HG03575 (cell line): Measurements from ENCODE around the gene LEPROT.
"Not testable (repeated sequence)": the region's sequence is repeated elsewhere in the genome, so short reads cannot be mapped to it uniquely, and the experiment has no call there.

Experiments used
- ATAC-seq: cut with Tn5 transposase; IDR thresholded peaks from one replicate; pipeline ENCODE4 v1.9.1; 2021; ENCODE audit not compliant: unreplicated experiment, insufficient number of reproducible peaks, low FRiP score; ENCODE audit errors: extremely low read depth

The LEPROT gene

DNA sequence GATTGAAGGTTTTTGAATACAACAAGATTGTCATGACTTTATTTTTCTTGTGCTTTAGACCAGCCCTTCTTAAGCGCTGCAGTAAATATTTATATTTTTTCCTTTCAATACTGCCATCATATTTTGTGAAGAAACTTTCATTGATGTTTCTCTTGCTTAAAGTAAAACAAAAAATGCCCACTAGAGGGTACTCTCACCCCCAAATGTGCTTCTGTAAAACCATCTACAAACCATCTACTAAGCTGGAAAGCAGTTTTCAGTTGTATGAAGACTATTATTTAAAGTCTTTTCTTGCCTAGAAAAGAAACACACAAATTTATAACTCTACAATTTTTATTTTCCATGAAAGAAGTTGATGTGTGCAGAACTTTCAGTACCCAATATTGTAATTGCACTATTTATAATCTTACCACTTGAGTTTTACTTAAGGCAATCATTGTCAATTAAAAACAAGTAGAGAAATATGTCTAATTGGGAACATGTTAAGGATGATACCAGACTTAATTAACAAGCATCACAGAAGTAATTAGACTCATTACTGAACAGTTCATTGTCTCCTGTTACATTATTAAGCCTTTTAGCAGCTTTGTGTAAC is 10.7 kb downstream of the LEPROT start:
- ATAC-seq: no peak

- no peak for ATAC-seq
These were observed 12.4 kb downstream of the LEPROT start for GRCh38 chr1:65432918-65433317.

DNA sequence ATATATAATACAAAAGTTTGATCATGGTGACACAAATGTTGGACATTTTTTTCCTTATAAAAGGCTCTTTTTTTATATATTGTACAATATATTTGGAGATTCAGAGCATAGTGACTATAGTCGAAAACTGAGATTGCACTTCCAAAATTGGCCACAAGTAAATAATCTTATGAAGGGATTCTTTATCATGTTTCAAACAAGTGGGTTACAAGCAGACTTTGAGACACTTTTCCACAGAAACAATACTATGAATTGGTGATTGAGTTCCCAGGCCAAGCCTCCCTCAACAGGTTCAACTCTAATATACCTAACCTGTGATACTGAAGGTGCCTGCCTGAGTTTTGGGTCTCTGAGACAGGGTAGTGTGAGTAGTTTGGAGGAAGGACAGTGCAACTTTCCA is 13.8 kb downstream of the LEPROT start:
- ATAC-seq: no peak

DNA sequence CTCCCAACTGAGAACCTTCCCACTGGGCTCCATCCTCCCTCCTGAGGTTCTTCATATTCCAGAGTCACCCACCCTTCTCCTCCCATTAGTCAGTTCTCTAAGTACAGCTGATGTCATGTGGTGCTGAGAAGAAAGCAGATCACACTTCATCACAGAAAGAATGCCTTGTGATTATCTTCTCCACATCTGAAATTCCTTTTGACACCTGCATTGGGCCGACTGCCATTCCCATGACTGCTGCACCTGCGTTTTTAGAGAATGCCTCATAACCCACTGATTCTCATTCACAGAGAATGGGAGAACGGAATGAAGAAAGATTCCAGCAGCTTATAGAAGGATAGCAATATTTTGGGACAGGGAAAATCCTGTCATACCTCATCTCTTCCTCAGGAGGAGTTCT is 14.3 kb downstream of the LEPROT start:
- ATAC-seq: no peak

- ATAC-seq: no peak
These were observed 15.5 kb downstream of the LEPROT start for GRCh38 chr1:65435987-65436386.

DNA sequence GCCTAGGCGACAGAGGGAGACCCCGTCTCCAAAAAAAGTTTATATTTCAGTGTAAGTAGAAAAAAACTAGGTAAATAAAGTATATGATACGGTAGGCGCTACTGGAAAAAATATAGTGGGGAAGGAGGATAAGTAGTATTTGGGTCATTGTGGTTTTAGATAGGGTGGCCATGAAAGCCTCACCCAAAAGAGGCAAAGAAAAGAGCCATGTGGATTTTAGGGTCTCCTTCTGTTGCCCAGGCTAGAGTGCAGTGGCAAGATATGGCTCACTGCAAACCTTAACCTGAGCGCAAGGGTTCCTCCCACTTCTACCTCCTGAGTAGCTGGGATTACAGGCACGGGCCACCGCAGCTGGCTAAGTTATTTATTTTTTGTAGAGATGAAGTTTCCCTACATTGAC is 17.1 kb downstream of the LEPROT start:
- ATAC-seq: no peak

DNA sequence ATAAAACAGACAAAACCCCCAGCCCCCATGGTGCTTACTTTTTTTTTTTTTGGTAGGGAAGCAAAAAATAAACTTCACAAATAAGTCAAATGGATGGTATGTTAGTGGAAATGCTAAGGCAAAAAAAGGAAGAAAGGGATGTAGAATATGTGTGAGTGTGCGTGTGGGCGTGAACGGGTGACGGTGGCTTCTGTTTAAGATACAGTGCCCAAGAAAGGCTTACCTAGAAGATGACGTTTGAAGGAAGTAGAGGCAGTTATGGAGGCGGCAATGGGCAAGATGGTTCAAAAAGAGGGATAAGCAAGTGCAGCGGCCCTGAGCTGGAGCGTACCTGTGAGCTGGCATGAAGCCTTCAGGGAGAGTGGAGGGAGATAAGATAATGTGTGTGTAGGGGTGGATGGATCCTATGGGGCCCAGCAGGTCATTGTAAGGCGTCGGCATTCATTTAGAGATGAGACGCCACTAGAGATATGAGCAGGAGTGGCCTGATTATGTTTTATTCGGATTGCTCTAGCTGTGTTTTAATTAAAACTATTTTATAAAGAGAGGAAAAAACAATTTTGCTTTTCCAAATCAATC is 19.9 kb downstream of the LEPROT start:
- ATAC-seq: no peak

DNA sequence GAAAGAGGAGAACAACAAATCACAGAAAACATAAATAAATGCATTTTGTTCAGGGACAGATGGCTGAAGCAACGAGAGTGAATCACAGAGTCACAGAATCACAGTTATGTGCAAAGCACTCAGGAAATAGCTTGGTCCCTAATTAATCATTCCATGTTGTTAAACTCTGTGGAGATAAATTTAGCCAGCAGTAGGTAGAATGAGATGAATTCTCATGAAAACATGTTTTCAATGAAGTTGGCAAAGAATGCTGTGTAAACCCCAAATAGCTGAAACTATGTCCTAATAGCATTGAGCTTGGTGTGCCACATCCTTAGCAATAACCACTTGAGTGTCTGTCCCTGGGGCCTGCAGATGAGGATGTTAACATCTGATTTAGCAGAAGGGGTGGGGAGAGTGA is 20.4 kb downstream of the LEPROT start:
- ATAC-seq: no peak

DNA sequence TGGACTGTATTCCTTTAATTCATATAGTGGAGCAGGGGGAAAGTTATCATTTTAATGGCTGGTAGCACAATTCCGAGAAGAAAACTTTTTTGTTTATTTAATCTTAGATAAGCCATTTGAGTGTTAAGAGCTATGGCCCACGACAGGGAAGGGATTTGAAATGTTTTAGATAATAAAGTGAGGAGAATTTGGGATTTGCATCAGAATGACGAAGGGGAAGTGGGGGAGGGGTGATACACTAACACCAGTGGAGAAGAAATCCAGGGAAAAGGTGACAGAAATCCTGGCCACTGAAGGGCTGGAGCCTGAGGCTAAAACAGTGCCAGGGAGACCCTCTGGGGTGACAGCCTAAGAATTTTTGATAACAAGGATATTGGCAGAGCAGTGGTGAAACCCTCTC is 21.0 kb downstream of the LEPROT start:
- ATAC-seq: no peak

- no peak for ATAC-seq
These were observed 22.0 kb downstream of the LEPROT start for GRCh38 chr1:65442442-65442841.

DNA sequence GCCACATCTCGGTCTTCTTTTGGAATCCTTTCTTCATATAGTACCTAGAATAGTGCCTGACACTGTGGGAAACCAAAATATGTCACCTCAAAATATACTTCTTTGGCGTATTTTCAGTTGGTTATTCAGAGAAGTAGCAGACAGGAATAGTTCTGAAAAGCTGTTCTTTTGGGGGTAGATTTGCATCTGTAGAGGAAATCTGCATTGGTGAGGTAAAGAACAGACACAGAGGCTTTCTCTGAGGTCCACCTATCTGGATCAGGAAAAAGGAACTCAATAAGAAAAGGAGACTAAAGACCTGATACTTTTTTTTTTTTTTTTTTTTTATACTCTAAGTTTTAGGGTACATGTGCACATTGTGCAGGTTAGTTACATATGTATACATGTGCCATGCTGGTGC is 23.2 kb downstream of the LEPROT start:
- ATAC-seq: no peak

- ATAC-seq: no peak
These were observed 23.7 kb downstream of the LEPROT start for GRCh38 chr1:65444128-65444640.

DNA sequence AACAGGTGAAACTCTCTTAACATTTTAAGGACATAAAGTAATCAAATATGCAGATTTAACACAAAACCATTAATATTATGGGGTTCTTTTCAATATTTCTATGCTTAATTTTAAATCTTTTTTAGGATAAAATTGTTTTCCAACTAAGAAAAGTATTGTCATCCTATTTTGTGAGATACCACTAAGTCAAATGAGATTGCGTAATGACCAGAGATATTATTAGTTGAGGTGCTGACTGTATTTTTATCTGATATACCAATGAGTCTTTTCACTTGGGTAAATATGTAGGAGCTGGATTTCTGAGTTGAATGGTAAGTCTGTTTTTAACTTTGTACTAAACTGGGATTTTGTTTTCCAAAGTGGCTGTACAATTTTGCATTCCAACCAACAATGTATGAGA is 25.4 kb downstream of the LEPROT start:
- no peak for ATAC-seq

GRCh38 chr1:65449214-65449823 is 28.9 kb downstream of the LEPROT start:
- ATAC-seq: no peak

GRCh38 chr1:65455678-65456077 is 35.2 kb downstream of the LEPROT start:
- not testable (repeated sequence) for ATAC-seq

DNA sequence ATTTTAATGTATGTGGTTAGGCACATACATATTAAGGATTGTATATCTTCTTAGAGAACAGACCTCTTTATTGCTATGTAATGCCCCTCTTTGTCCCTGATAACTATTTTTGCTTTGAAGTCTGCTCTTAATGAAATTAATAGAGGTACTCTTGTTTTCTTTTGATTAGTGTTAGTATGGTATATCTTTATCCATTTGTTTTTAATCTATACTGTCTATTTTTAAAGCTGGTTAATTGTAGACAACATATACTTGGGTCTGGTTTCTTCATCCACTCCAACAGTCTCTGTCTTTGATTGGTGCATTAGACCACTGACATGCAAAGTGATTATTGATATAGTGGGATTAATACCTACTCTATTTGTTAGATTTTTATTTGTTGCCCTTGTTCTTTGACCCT is 36.0 kb downstream of the LEPROT start:
- no peak for ATAC-seq

- ATAC-seq: no peak
These were observed 37.4 kb downstream of the LEPROT start for GRCh38 chr1:65457868-65458267.

- no peak for ATAC-seq
These were observed 38.4 kb downstream of the LEPROT start for GRCh38 chr1:65458730-65459396.

DNA sequence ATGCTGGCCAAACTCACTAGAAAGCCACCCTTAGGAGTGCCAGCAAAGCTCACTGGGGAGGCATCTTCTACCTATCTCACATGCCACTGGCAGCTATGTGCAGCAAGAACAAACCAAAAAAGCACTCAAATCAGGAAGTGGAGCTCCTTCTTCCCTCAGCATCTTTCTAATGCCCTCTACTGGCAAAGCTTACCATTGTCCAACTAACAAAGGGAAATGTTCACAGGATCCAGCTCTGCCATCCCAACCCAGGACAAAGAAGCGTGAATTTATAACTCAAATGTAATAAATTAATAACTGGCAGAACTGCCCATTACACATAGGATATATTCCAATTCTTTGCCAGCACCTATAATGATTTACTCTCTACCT is 38.9 kb downstream of the LEPROT start:
- no peak for ATAC-seq

DNA sequence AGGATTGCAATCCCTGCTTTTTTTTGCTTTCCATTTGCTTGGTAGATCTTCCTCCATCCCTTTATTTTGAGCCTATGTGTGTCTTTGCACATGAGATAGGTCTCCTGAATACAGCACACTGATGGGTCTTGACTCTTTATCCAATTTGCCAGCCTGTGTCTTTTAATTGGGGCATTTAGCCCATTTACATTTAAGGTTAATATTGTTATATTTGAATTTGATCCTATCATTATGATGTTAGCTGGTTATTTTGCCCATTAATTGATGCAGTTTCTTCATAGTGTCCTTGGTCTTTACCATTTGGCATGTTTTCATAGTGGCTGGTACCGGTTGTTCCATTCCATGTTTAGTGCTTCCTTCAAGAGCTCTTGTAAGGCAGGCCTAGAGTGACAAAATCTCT is 45.4 kb downstream of the LEPROT start:
- ATAC-seq: not testable (repeated sequence)
